Panc1 (cell line): ENCODE data around the gene ARHGEF25. TPM values are rescaled to one million over a fixed set of nuclear protein-coding genes. Genes with fewer than 3 reads are reported as not detected.

ENCODE experiments used
- ATAC-seq: fragments of 200-7000 bp; cut with Tn5 transposase; 2 replicates; pipeline ENCODE4 v1.9.1; 2020; ENCODE audit warnings: mild to moderate bottlenecking, moderate library complexity
- BruUV-seq: library from RNA; stranded (reverse); fragments of 400-500 nt; replicated peaks from 2 replicates; lab custom pipeline; 2021; lab: Mats Ljungman, UMichigan
- CTCF ChIA-PET: fragments of 300-600 bp; sonication (Branson Sonifier 250); formaldehyde crosslinking; loops from one replicate; lab custom pipeline; 2022; ENCODE audit warnings: antibody characterized with exemption; lab: Charles Lee
- POLR2A ChIA-PET: fragments of 300-600 bp; sonication (Branson Sonifier 250); formaldehyde crosslinking; loops from one replicate; lab custom pipeline; 2022; ENCODE audit warnings: antibody characterized with exemption; lab: Charles Lee
- DNase-seq: peaks from one replicate; pipeline ENCODE4 v3.0.0-alpha.2; 2010; ENCODE audit warnings: low read depth, low spot score
- H3K27ac ChIP-seq: 2 replicates; pipeline ENCODE4 v1.5.1; 2011; ENCODE audit warnings: mild to moderate bottlenecking, low read length, inconsistent platforms
- H3K27me3 ChIP-seq: fragments of 200-500 bp; sonication (Bioruptor generic); 2 replicates; pipeline ENCODE4 v1.6.0; 2014; ENCODE audit warnings: low read length, inconsistent platforms; ENCODE audit not compliant: control insufficient read depth, insufficient read depth
- H3K36me3 ChIP-seq: fragments of 200-500 bp; sonication (Bioruptor generic); 2 replicates; pipeline ENCODE4 v1.5.1; 2014; ENCODE audit warnings: inconsistent platforms, mild to moderate bottlenecking, low read length, moderate library complexity; ENCODE audit not compliant: control insufficient read depth, insufficient read depth
- H3K4me1 ChIP-seq: 2 replicates; pipeline ENCODE4 v1.5.1; 2011; ENCODE audit warnings: inconsistent platforms, mild to moderate bottlenecking, low read length, moderate library complexity; ENCODE audit not compliant: control insufficient read depth, insufficient read depth
- H3K4me3 ChIP-seq, 2 experiments: 2 replicates each; pipeline ENCODE4 v1.5.1; 2011 to 2012; ENCODE audit warnings: low read depth in 2 of 2, low read length in 2 of 2, mild to moderate bottlenecking in 2 of 2, inconsistent platforms in 1 of 2, moderate library complexity in 1 of 2
- H3K9me3 ChIP-seq: fragments of 200-500 bp; sonication (Bioruptor generic); 2 replicates; pipeline ENCODE4 v1.5.1; 2014; ENCODE audit warnings: low read depth, mild to moderate bottlenecking, inconsistent platforms, low read length, moderate library complexity; ENCODE audit not compliant: control insufficient read depth, insufficient read depth
- POLR2AphosphoS5 ChIP-seq: IDR thresholded peaks from 2 replicates; pipeline ENCODE4 v1.6.1; 2012; ENCODE audit warnings: mild to moderate bottlenecking, low read depth, low read length, moderate library complexity
- SIN3A ChIP-seq: IDR thresholded peaks from 2 replicates; pipeline ENCODE4 v1.6.1; 2012; ENCODE audit warnings: low read depth, mild to moderate bottlenecking, low read length, moderate library complexity, borderline replicate concordance; ENCODE audit not compliant: insufficient read depth
- TCF7L2 ChIP-seq: IDR thresholded peaks from 2 replicates; pipeline ENCODE4 v1.6.1; 2011; ENCODE audit warnings: mild to moderate bottlenecking, low read depth, low read length, inconsistent platforms
- in situ Hi-C: cut with HindIII; loops from 2 replicates; pipeline ENCODE4 v1.10.0; 2016; ENCODE audit warnings: low sequenced_read_pairs, low pct_unique_long_range_greater_than_20kb
- intact Hi-C: fragments of 100-400 bp; cut with micrococcal nuclease; formaldehyde crosslinking; loops from one replicate; pipeline ENCODE4 v1.10.0; 2022; ENCODE audit not compliant: unreplicated experiment
- total RNA-seq: library from RNA; stranded (reverse); gene quantifications from one replicate; pipeline ENCODE4 v1.2.1, GENCODE V29; 2021; ENCODE audit not compliant: unreplicated experiment
- TF ChIP-seq, protein P1 (sequence below), 2 experiments: IDR thresholded peaks; 2 replicates each; pipeline ENCODE4 v1.6.1; 2011 to 2012; ENCODE audit warnings: low read depth in 2 of 2, control low read depth in 1 of 2, low read length in 1 of 2, mild to moderate bottlenecking in 1 of 2, moderate library complexity in 1 of 2; ENCODE audit not compliant: insufficient read depth in 1 of 2
- TF ChIP-seq, protein P2 (sequence below): fragments of 450-650 bp; IDR thresholded peaks from 2 replicates; pipeline ENCODE4 v1.5.1; 2017; ENCODE audit warnings: mild to moderate bottlenecking

ARHGEF25 gene
- total RNA-seq, 1 experiment from 2014 or later: 10.5 TPM

DNA sequence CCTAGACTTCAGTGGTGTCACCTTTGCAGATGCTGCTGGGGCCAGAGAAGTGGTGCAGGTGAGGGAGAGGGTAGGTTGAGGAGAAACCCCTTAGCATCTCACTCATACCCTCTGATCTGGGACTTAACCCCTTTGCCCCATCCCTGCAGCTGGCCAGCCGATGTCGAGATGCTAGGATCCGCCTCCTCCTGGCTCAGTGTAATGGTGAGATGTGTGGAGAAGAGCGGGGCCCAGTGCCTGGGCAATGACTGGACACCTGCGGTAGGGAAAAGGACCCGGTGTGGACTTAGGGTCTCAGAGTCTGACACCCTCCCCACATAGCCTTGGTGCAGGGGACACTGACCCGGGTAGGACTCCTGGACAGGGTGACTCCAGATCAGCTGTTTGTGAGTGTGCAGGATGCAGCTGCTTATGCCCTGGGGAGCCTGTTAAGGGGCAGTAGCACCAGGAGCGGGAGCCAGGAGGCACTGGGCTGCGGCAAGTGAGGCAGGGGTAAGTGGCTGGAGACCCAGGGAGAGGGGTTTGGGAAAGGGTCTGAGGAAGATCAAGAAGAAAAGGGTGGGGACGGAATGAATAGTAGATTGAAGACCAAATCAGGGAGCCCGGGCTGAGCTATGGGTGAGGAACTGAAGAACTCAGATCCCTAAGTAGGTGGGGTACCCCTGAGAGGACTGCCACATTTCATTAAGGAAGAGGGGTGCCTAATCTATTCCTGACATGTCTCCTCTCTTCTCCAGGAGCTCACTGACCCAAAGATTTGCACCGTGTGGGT is 14.2 kb downstream of the ARHGEF25 start:
- POLR2A ChIA-PET: no interaction called here
- H3K4me3 ChIP-seq: no peak overlapping the region
- H3K27me3 ChIP-seq: no peaks in the 10 kb centered on the region
- ATAC-seq: no peak
- no peak overlapping the region for H3K27ac ChIP-seq
- BruUV-seq: no TSS peak
- no peak for DNase-seq
- CTCF ChIA-PET: interaction anchor here (0.6 to 1.3 kb wide), 3 partner anchors 30 to 101 kb away, joined by 3 to 6 read pairs (median 4); no protein-coding TSS in a partner anchor
- in situ Hi-C loops (no loop called here), intact Hi-C loops (no loop called here)
- H3K4me1 ChIP-seq: peaks cover 13% of the 10 kb centered on the region
- H3K36me3 ChIP-seq: no peaks in the 10 kb centered on the region; the same call in 1 of the 2 replicates
- no peak for TF ChIP-seq SIN3A
- no peak for TF ChIP-seq POLR2AphosphoS5
- no peak for TF ChIP-seq TCF7L2
- TF ChIP-seq, protein P1, sequence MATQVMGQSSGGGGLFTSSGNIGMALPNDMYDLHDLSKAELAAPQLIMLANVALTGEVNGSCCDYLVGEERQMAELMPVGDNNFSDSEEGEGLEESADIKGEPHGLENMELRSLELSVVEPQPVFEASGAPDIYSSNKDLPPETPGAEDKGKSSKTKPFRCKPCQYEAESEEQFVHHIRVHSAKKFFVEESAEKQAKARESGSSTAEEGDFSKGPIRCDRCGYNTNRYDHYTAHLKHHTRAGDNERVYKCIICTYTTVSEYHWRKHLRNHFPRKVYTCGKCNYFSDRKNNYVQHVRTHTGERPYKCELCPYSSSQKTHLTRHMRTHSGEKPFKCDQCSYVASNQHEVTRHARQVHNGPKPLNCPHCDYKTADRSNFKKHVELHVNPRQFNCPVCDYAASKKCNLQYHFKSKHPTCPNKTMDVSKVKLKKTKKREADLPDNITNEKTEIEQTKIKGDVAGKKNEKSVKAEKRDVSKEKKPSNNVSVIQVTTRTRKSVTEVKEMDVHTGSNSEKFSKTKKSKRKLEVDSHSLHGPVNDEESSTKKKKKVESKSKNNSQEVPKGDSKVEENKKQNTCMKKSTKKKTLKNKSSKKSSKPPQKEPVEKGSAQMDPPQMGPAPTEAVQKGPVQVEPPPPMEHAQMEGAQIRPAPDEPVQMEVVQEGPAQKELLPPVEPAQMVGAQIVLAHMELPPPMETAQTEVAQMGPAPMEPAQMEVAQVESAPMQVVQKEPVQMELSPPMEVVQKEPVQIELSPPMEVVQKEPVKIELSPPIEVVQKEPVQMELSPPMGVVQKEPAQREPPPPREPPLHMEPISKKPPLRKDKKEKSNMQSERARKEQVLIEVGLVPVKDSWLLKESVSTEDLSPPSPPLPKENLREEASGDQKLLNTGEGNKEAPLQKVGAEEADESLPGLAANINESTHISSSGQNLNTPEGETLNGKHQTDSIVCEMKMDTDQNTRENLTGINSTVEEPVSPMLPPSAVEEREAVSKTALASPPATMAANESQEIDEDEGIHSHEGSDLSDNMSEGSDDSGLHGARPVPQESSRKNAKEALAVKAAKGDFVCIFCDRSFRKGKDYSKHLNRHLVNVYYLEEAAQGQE (IDR thresholded peaks at IDR 0.05; ENCODE audit: insufficient read depth in 1 of 2, low read depth in 2 of 2, low read length in 1 of 2): no peak
- TF ChIP-seq, protein P2, sequence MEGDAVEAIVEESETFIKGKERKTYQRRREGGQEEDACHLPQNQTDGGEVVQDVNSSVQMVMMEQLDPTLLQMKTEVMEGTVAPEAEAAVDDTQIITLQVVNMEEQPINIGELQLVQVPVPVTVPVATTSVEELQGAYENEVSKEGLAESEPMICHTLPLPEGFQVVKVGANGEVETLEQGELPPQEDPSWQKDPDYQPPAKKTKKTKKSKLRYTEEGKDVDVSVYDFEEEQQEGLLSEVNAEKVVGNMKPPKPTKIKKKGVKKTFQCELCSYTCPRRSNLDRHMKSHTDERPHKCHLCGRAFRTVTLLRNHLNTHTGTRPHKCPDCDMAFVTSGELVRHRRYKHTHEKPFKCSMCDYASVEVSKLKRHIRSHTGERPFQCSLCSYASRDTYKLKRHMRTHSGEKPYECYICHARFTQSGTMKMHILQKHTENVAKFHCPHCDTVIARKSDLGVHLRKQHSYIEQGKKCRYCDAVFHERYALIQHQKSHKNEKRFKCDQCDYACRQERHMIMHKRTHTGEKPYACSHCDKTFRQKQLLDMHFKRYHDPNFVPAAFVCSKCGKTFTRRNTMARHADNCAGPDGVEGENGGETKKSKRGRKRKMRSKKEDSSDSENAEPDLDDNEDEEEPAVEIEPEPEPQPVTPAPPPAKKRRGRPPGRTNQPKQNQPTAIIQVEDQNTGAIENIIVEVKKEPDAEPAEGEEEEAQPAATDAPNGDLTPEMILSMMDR: no peak
- H3K9me3 ChIP-seq: no peaks in the 10 kb centered on the region

DNA sequence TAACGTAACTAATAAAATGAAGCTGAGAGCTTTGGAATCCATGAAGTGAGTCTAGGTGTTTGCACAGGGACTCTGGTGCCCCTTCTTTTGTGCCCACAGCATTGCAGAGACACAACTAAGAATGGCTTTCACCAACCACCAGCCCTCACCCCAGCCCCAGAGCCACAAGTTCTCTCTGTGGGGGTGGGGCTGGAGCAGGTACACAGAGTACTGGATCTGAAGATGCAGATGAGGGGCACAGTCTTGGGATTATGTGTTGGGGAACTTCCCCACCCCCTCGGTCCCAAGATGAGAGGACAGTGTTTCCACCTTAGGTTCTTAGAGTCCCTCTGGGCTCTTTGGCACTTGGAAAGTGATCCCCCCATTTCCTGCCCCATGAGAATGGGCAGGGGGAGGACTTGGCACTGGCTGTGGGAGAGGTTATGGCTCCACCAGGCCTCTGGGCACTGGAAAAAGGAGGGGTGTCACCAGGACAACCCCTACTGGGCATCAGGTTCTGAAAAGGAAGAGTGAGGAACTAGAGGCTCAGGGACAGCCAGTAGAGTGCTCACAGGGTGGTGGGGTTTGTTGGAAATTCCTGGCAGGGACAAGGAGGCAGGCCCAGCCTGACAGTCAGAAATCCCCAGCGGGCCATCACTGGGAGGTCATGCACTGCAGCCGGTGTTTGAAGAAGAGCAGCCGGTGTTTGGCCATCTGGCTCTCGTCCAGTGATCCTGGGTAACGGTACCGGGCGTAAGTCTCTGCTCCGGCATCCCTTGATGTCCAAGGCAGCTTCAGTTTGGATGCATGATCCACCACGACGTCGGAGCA is 15.1 kb downstream of the ARHGEF25 start:
- H3K27me3 ChIP-seq: no peaks in the 10 kb centered on the region
- ATAC-seq: no peak
- intact Hi-C loops: no loop called here
- H3K4me1 ChIP-seq: peaks cover 10% of the 10 kb centered on the region
- H3K9me3 ChIP-seq: no peaks in the 10 kb centered on the region
- in situ Hi-C loops: no loop called here
- DNase-seq: no peak
- H3K4me3 ChIP-seq: no peak overlapping the region
- ChIA-PET CTCF (interaction anchor here (0.9 to 1.3 kb wide), 2 partner anchors 43 to 100 kb away, joined by 4 to 6 read pairs; no protein-coding TSS in a partner anchor), POLR2A (no interaction called here)
- TF ChIP-seq POLR2AphosphoS5 (no peak), TCF7L2 (no peak)
- no TSS peak for BruUV-seq
- H3K36me3 ChIP-seq: no peaks in the 10 kb centered on the region; the same call in 1 of the 2 replicates
- H3K27ac ChIP-seq: no peak overlapping the region
